ENCODE measurements around the gene INPP5E.

The INPP5E gene

DNA sequence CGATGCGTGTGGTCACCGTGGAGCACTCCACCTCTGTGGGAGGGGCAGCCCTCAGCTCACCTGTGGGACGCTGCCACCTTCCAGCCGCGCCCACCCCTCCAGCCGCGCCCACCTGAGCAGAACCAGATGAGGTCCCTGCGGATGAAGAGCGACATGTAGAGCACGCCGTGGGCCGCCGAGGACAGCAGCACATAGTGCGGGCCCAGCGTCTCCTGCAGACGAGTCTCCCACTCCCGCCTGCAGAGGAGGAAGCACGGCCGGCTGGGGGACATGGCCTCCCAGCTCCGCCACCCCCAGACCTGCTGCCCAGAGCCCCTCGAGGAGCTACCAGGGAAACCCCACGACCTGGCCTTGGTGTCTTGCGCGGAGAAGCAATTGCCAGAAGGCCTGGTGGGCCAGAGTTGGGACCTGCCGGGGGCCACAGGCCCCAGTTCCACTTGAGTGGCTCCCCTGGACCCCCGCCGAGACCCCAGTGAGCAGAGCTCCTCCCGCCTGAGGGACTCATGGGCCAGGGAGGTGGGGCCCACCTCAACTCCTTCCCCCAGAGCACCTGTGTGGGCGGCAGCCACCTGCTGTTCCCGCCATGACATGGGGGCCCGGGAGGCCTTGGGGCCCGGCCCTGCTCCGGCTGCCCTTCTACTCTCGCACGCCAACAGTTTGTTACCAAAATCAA, 6.5 kb downstream of the INPP5E start:
- peaks cover 8% of the 10 kb centered on the region for H3K27me3 ChIP-seq
- no peaks in the 10 kb centered on the region for H3K9me3 ChIP-seq
- H3K4me1 ChIP-seq (ENCODE audit: control insufficient read depth in 1 of 2, insufficient read depth in 1 of 2, low read depth in 1 of 2, low read length in 1 of 2) = peaks cover under 1 to 1% of the 10 kb centered on the region in 2 experiments
- no peak overlapping the region for H3K4me3 ChIP-seq (ENCODE audit: low read depth in 1 of 2, low read length in 1 of 2)
- H3K36me3 ChIP-seq = peaks cover 21% of the 10 kb centered on the region
- no peak overlapping the region for H3K27ac ChIP-seq
- TF ChIP-seq, protein P1, sequence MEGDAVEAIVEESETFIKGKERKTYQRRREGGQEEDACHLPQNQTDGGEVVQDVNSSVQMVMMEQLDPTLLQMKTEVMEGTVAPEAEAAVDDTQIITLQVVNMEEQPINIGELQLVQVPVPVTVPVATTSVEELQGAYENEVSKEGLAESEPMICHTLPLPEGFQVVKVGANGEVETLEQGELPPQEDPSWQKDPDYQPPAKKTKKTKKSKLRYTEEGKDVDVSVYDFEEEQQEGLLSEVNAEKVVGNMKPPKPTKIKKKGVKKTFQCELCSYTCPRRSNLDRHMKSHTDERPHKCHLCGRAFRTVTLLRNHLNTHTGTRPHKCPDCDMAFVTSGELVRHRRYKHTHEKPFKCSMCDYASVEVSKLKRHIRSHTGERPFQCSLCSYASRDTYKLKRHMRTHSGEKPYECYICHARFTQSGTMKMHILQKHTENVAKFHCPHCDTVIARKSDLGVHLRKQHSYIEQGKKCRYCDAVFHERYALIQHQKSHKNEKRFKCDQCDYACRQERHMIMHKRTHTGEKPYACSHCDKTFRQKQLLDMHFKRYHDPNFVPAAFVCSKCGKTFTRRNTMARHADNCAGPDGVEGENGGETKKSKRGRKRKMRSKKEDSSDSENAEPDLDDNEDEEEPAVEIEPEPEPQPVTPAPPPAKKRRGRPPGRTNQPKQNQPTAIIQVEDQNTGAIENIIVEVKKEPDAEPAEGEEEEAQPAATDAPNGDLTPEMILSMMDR (IDR thresholded peaks at IDR 0.05) = no peak

DNA sequence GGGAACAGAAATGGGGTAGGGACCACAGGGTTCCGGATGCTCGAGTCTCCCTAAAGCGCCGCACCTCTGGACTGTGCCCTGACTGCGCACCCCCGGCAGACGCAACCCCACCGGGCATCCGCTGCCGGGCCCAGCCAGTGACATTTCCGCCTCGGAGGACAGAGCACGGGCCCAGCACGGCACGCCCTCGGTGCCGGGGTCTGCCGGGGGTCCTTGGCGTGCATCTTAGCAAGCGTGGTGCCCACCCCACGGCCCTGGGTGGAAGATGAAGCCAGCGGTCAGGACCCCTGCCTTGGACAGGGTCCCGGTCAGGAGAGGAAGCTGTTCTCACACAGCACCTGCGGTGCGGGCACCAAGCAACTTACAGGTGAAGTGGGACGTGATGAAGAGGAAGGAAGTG, 7.1 kb downstream of the INPP5E start:
- H3K27me3 ChIP-seq = peaks cover 2% of the 10 kb centered on the region
- H3K9me3 ChIP-seq = no peaks in the 10 kb centered on the region
- H3K27ac ChIP-seq = no peak overlapping the region
- peaks cover 21% of the 10 kb centered on the region for H3K36me3 ChIP-seq
- no peak overlapping the region for H3K4me3 ChIP-seq (ENCODE audit: low read depth in 1 of 2, low read length in 1 of 2)
- H3K4me1 ChIP-seq (ENCODE audit: control insufficient read depth in 1 of 2, insufficient read depth in 1 of 2, low read depth in 1 of 2, low read length in 1 of 2) = no peaks in the 10 kb centered on the region
- TF ChIP-seq, protein P1 (IDR thresholded peaks at IDR 0.05) = no peak

DNA sequence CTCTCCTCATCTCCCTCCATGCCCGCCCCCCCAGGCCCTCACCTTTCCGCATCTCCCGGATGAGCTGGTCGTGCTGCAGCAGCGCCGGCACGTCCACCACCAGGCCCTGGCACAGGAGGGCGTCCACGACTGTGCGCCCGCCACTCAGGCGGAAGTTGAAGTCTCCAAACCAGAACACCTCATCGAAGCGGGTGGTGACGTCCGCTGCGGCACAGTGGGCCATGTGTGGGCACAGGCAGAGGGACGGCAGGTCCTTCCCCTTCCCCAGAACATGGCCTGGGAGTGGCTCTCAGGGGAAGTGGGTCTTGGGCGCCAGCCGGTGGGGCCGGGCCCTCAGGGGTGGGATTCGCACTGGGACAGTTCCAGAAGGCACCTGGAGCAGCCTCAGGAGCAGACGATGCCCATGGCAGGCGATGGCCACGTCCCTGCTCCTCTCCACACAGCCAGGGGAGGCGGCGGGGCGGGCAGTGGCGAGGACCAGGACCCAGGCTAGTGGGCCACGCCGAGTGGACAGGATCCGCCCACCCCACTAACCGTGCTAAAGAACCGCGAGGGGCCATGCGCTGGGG, 7.8 kb downstream of the INPP5E start:
- no peaks in the 10 kb centered on the region for H3K4me1 ChIP-seq (ENCODE audit: control insufficient read depth in 1 of 2, insufficient read depth in 1 of 2, low read depth in 1 of 2, low read length in 1 of 2)
- no peak overlapping the region for H3K4me3 ChIP-seq (ENCODE audit: low read depth in 1 of 2, low read length in 1 of 2)
- H3K27ac ChIP-seq = no peak overlapping the region
- H3K9me3 ChIP-seq = no peaks in the 10 kb centered on the region
- no peaks in the 10 kb centered on the region for H3K27me3 ChIP-seq
- TF ChIP-seq, protein P1 (IDR thresholded peaks at IDR 0.05) = no peak
- peaks cover 21% of the 10 kb centered on the region for H3K36me3 ChIP-seq

DNA sequence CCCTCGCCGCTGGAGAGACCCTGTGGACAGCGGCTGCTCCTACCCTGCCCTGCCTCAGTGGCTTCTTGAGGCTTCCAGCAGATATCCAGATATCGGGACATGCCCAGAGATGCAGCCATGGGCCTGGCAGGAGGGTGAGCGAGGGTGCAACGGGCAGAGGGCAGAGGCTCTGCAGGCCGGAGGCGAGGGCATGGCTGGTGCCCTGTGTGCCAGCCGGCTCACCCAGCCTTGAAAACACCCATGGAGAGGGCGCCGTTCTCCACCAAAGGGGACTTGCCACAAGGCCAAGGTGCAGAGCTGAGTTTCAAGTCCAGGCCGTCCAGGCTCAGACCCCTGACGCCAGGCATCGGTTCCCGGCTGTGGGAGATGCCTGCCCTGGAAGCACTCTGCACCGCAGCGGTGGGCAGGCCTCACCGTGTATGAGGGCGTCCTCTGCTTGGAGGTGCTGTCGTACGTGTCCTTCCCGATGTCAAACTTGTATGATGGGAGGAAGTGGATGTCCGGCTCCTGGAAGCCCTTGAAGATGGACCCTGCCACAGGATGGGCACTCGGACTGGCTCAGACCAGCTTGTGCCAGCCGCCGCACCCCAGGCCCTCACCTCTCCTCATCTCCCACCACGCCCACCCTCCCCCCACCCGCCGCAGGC, 8.9 kb downstream of the INPP5E start:
- H3K9me3 ChIP-seq = no peaks in the 10 kb centered on the region
- H3K27me3 ChIP-seq = no peaks in the 10 kb centered on the region
- peaks cover 21% of the 10 kb centered on the region for H3K36me3 ChIP-seq
- TF ChIP-seq, protein P1 (IDR thresholded peaks at IDR 0.05) = no peak
- no peak overlapping the region for H3K4me3 ChIP-seq (ENCODE audit: low read depth in 1 of 2, low read length in 1 of 2)
- no peaks in the 10 kb centered on the region for H3K4me1 ChIP-seq (ENCODE audit: control insufficient read depth in 1 of 2, insufficient read depth in 1 of 2, low read depth in 1 of 2, low read length in 1 of 2)
- no peak overlapping the region for H3K27ac ChIP-seq

DNA sequence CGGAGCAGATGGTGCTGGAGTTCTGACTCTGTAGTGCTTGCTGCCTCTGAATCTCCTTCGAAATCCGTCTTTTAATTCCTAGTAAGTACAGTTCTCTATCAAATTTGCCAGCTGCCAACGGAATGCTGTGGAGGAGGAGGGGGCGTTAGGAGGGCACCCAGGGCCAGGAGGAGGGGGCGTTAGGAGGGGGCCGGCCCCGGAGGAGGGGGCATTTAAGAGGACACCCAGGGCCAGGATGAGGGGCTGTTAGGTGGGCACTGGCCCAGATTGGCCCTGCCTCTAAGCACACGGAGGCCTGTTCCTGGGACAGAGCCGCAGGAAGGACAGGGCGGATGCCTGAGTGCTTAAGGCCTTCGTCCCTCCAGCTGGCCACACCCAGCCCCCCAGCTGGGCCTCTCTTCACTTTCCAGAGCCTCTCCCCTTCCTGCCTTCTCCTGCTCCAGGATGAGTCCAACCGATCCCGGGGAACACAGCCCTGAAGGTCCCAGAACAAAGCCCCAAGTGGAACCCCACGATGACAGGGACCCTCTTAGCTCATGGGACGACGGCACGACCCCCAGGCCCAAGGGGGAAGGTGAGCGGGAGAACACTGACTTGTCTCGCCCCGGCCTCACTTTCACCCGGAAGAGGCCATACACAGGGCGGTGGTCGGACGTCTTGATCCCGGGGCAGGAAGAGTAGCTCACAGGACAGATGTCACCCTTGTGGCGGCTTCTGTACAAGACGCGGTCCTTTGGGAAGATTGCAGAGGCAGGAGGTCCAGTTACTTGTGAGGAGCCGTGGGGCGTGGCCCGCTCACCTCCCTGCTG, 9.8 kb downstream of the INPP5E start:
- Histone ChIP-seq H3K27me3 (no peaks in the 10 kb centered on the region), H3K4me3 (ENCODE audit: low read depth in 1 of 2, low read length in 1 of 2) (no peak overlapping the region), H3K9me3 (no peaks in the 10 kb centered on the region), H3K36me3 (peaks cover 23% of the 10 kb centered on the region), H3K27ac (no peak overlapping the region), H3K4me1 (ENCODE audit: control insufficient read depth in 1 of 2, insufficient read depth in 1 of 2, low read depth in 1 of 2, low read length in 1 of 2) (no peaks in the 10 kb centered on the region)
- TF ChIP-seq, protein P1 (IDR thresholded peaks at IDR 0.05) = no peak
